ENCODE data around the gene ZMIZ2. TPM values are rescaled to one million over a fixed set of nuclear protein-coding genes. Genes with fewer than 3 reads are reported as not detected.

The ZMIZ2 gene
- total and polyA plus RNA-seq, 9 of the 15 experiments (the other 6 are each of a cell fraction or from before 2014, with no cell fraction given), result 0.13 to 40.3 (median 4.9) TPM

DNA sequence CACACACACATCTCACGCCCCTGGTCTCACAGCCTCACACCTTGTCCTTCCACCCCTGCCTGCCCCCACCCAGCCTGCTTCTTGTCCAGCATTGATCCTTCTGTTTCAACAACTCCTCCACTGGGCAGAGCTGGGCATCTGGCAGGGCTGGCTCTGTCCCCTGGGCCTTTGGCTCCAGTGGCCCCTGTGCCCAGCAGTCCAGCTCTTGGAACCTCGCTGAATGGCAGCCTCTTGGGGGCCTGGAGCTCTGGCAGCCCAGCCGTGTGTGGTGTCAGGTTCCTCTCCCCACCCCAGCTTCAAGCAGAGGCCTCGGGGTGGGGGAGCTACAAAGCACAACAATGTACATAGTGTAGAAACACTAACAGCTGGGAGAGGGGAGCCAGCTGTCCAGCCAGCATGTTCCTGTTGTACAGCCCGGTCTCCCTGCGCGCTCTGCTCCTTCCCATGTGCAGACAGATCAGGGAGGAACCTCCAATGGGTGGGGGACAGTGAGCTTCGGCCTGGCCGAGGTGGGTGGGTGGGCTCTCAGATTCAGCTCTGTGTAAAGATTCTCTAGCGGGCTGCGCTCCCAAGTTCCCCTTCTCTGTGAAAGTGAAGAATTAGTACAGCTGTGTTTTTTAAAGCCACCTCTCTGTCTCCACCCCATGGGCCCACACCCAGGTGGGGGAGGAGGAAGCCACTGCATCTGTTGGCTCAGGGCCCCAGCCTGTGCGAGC lies 19.4 kb downstream of the ZMIZ2 start (continued):
- TF ChIP-seq, protein P1, sequence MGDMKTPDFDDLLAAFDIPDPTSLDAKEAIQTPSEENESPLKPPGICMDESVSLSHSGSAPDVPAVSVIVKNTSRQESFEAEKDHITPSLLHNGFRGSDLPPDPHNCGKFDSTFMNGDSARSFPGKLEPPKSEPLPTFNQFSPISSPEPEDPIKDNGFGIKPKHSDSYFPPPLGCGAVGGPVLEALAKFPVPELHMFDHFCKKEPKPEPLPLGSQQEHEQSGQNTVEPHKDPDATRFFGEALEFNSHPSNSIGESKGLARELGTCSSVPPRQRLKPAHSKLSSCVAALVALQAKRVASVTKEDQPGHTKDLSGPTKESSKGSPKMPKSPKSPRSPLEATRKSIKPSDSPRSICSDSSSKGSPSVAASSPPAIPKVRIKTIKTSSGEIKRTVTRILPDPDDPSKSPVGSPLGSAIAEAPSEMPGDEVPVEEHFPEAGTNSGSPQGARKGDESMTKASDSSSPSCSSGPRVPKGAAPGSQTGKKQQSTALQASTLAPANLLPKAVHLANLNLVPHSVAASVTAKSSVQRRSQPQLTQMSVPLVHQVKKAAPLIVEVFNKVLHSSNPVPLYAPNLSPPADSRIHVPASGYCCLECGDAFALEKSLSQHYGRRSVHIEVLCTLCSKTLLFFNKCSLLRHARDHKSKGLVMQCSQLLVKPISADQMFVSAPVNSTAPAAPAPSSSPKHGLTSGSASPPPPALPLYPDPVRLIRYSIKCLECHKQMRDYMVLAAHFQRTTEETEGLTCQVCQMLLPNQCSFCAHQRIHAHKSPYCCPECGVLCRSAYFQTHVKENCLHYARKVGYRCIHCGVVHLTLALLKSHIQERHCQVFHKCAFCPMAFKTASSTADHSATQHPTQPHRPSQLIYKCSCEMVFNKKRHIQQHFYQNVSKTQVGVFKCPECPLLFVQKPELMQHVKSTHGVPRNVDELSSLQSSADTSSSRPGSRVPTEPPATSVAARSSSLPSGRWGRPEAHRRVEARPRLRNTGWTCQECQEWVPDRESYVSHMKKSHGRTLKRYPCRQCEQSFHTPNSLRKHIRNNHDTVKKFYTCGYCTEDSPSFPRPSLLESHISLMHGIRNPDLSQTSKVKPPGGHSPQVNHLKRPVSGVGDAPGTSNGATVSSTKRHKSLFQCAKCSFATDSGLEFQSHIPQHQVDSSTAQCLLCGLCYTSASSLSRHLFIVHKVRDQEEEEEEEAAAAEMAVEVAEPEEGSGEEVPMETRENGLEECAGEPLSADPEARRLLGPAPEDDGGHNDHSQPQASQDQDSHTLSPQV (IDR thresholded peaks at IDR 0.05), result no peak
- TF ChIP-seq NCOA1 (IDR thresholded peaks at IDR 0.05; ENCODE audit: low read depth), result no peak
- no peak for TF ChIP-seq MAFF (IDR thresholded peaks at IDR 0.05; ENCODE audit: low read length)
- TF ChIP-seq, protein P2, sequence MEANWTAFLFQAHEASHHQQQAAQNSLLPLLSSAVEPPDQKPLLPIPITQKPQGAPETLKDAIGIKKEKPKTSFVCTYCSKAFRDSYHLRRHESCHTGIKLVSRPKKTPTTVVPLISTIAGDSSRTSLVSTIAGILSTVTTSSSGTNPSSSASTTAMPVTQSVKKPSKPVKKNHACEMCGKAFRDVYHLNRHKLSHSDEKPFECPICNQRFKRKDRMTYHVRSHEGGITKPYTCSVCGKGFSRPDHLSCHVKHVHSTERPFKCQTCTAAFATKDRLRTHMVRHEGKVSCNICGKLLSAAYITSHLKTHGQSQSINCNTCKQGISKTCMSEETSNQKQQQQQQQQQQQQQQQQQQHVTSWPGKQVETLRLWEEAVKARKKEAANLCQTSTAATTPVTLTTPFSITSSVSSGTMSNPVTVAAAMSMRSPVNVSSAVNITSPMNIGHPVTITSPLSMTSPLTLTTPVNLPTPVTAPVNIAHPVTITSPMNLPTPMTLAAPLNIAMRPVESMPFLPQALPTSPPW (CRISPR knock-in tag; IDR thresholded peaks at IDR 0.05), result peak; percentile 46; the same call in 1 of the 2 replicates
- TF ChIP-seq PHF8 (IDR thresholded peaks at IDR 0.05; ENCODE audit: borderline replicate concordance, low read length), result no peak
- no peak for TF ChIP-seq NEUROD1 (IDR thresholded peaks at IDR 0.05; ENCODE audit: borderline replicate concordance, low read depth, low read length, partially characterized antibody)
- TF ChIP-seq, protein P3, sequence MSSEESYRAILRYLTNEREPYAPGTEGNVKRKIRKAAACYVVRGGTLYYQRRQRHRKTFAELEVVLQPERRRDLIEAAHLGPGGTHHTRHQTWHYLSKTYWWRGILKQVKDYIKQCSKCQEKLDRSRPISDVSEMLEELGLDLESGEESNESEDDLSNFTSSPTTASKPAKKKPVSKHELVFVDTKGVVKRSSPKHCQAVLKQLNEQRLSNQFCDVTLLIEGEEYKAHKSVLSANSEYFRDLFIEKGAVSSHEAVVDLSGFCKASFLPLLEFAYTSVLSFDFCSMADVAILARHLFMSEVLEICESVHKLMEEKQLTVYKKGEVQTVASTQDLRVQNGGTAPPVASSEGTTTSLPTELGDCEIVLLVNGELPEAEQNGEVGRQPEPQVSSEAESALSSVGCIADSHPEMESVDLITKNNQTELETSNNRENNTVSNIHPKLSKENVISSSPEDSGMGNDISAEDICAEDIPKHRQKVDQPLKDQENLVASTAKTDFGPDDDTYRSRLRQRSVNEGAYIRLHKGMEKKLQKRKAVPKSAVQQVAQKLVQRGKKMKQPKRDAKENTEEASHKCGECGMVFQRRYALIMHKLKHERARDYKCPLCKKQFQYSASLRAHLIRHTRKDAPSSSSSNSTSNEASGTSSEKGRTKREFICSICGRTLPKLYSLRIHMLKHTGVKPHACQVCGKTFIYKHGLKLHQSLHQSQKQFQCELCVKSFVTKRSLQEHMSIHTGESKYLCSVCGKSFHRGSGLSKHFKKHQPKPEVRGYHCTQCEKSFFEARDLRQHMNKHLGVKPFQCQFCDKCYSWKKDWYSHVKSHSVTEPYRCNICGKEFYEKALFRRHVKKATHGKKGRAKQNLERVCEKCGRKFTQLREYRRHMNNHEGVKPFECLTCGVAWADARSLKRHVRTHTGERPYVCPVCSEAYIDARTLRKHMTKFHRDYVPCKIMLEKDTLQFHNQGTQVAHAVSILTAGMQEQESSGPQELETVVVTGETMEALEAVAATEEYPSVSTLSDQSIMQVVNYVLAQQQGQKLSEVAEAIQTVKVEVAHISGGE (CRISPR knock-in tag; IDR thresholded peaks at IDR 0.05), result no peak
- TF ChIP-seq, protein P4, sequence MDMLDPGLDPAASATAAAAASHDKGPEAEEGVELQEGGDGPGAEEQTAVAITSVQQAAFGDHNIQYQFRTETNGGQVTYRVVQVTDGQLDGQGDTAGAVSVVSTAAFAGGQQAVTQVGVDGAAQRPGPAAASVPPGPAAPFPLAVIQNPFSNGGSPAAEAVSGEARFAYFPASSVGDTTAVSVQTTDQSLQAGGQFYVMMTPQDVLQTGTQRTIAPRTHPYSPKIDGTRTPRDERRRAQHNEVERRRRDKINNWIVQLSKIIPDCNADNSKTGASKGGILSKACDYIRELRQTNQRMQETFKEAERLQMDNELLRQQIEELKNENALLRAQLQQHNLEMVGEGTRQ (CRISPR knock-in tag; IDR thresholded peaks at IDR 0.05), result no peak
- TF ChIP-seq DACH1 (IDR thresholded peaks at IDR 0.05; ENCODE audit: partially characterized antibody), result no peak
- TF ChIP-seq NBN (IDR thresholded peaks at IDR 0.05; ENCODE audit: low read depth), result no peak
- TF ChIP-seq, protein P5, sequence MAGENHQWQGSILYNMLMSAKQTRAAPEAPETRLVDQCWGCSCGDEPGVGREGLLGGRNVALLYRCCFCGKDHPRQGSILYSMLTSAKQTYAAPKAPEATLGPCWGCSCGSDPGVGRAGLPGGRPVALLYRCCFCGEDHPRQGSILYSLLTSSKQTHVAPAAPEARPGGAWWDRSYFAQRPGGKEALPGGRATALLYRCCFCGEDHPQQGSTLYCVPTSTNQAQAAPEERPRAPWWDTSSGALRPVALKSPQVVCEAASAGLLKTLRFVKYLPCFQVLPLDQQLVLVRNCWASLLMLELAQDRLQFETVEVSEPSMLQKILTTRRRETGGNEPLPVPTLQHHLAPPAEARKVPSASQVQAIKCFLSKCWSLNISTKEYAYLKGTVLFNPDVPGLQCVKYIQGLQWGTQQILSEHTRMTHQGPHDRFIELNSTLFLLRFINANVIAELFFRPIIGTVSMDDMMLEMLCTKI (IDR thresholded peaks at IDR 0.05; ENCODE audit: partially characterized antibody), result no peak
- no peak for TF ChIP-seq CHD2 (IDR thresholded peaks at IDR 0.05; ENCODE audit: low read depth, low read length)
- no peak for TF ChIP-seq ZNF79 (CRISPR knock-in tag; IDR thresholded peaks at IDR 0.05; ENCODE audit: low read depth)
